Endothelial cell of umbilical vein (primary cell): Measurements from ENCODE around the gene CTDSPL. TPM values are rescaled to one million over a fixed set of nuclear protein-coding genes. Genes with fewer than 3 reads are reported as not detected.

Experiments
- BruUV-seq: library from RNA; stranded (reverse); fragments of 400-500 nt; replicated peaks from 2 replicates; lab custom pipeline; 2021; lab: Mats Ljungman, UMichigan
- CTCF ChIA-PET: fragments of 300-600, 350-600 bp; sonication (Branson Sonifier 250); formaldehyde crosslinking; loops from one replicate; lab custom pipeline; 2021; ENCODE audit warnings: antibody characterized with exemption, inconsistent platforms; lab: Charles Lee
- POLR2A ChIA-PET: fragments of 300-600, 350-600 bp; sonication (Branson Sonifier 250); formaldehyde crosslinking; loops from one replicate; lab custom pipeline; 2021; ENCODE audit warnings: antibody characterized with exemption, inconsistent platforms; lab: Charles Lee
- DNase-seq: peaks from one replicate; pipeline ENCODE4 v3.0.0-alpha.2; 2011; ENCODE audit warnings: low read depth, low spot score
- FAIRE-seq: peaks from 2 replicates; lab custom pipeline; 2011; peaks lifted over from hg19 to GRCh38; lab: Jason Lieb, UNC
- H2AFZ ChIP-seq: 2 replicates; pipeline ENCODE4 v1.6.0; 2012; ENCODE audit warnings: low read depth, low read length, control low read depth, inconsistent platforms
- H3K27ac ChIP-seq: 2 replicates; pipeline ENCODE4 v1.5.1; 2011; ENCODE audit warnings: low read depth, mild to moderate bottlenecking, control low read depth, low read length, moderate library complexity; ENCODE audit not compliant: insufficient read depth
- H3K27me3 ChIP-seq, 2 experiments: 2 replicates each; pipeline versions ENCODE4 v1.6.0 to v1.6.1; 2011; ENCODE audit warnings: low read length in 2 of 2, mixed read lengths in 1 of 2; ENCODE audit not compliant: control insufficient read depth in 2 of 2, insufficient read depth in 2 of 2
- H3K36me3 ChIP-seq, 2 experiments: 2 replicates in 1 of 2; 3 replicates in 1 of 2; pipeline ENCODE4 v1.5.1; 2011; ENCODE audit warnings: low read length in 2 of 2, mild to moderate bottlenecking in 1 of 2, moderate library complexity in 1 of 2; ENCODE audit not compliant: control insufficient read depth in 2 of 2, insufficient read depth in 2 of 2; ENCODE audit errors: extremely low read depth in 1 of 2
- H3K4me1 ChIP-seq: 3 replicates; pipeline ENCODE4 v1.5.1; 2011; ENCODE audit warnings: mild to moderate bottlenecking, low read length; ENCODE audit not compliant: control insufficient read depth, insufficient read depth; ENCODE audit errors: extremely low read depth
- H3K4me2 ChIP-seq: 2 replicates; pipeline ENCODE4 v1.6.1; 2011; ENCODE audit warnings: low read length, control low read depth, mixed read lengths; ENCODE audit not compliant: insufficient read depth
- H3K4me3 ChIP-seq, 3 experiments: fragments of 200-600 bp in 1 of 3; sonication (generic), shearing (Covaris generic) in 1 of 3; replicated peaks in 1 of 3; 2 replicates each; pipeline ENCODE4 v1.5.1; 2011 to 2016; ENCODE audit warnings: control low read depth in 3 of 3, low read length in 3 of 3, mild to moderate bottlenecking in 2 of 3, inconsistent platforms in 1 of 3, low read depth in 1 of 3, moderate library complexity in 1 of 3; ENCODE audit not compliant: insufficient read depth in 1 of 3
- H3K79me2 ChIP-seq: 2 replicates; pipeline ENCODE4 v1.6.0; 2012; ENCODE audit warnings: low read length, inconsistent platforms; ENCODE audit not compliant: control insufficient read depth, insufficient read depth
- H3K9ac ChIP-seq: replicated peaks from 2 replicates; pipeline ENCODE3; 2011; ENCODE audit warnings: low read length, control low read depth; ENCODE audit not compliant: insufficient read depth; ENCODE audit errors: extremely low read depth
- H3K9me1 ChIP-seq: replicated peaks from 3 replicates; pipeline ENCODE4 v1.6.0; 2011; ENCODE audit warnings: mild to moderate bottlenecking, low read length; ENCODE audit not compliant: control insufficient read depth, insufficient read depth; ENCODE audit errors: extremely low read depth
- H3K9me3 ChIP-seq: replicated peaks from 2 replicates; pipeline ENCODE4 v1.5.1; 2012; ENCODE audit warnings: low read length, inconsistent platforms; ENCODE audit not compliant: control insufficient read depth, insufficient read depth
- H4K20me1 ChIP-seq: replicated peaks from 2 replicates; pipeline ENCODE3; 2011; ENCODE audit warnings: mild to moderate bottlenecking, low read length; ENCODE audit not compliant: control insufficient read depth, insufficient read depth; ENCODE audit errors: extremely low read depth
- EZH2 ChIP-seq: IDR thresholded peaks from 2 replicates; pipeline ENCODE4 v1.6.1; 2012; ENCODE audit warnings: borderline replicate concordance, low read depth, mild to moderate bottlenecking, moderate library complexity, low read length, inconsistent platforms; ENCODE audit not compliant: severe bottlenecking
- FOS ChIP-seq: IDR thresholded peaks from 2 replicates; pipeline ENCODE4 v1.6.1; 2011; ENCODE audit warnings: mild to moderate bottlenecking, low read length, moderate library complexity, borderline replicate concordance; ENCODE audit not compliant: insufficient read depth
- GATA2 ChIP-seq: IDR thresholded peaks from 2 replicates; pipeline ENCODE4 v1.7.0; 2011; ENCODE audit warnings: low read depth, mild to moderate bottlenecking, moderate library complexity, mixed read lengths, low read length; ENCODE audit not compliant: insufficient read length, insufficient read depth
- JUN ChIP-seq: IDR thresholded peaks from 2 replicates; pipeline ENCODE4 v1.6.1; 2011; ENCODE audit warnings: borderline replicate concordance, low read depth; ENCODE audit not compliant: insufficient read length, insufficient read depth
- MYC ChIP-seq: IDR thresholded peaks from one replicate; pipeline ENCODE4 v1.6.1; 2011; ENCODE audit warnings: mild to moderate bottlenecking, low read depth, low read length
- POLR2A ChIP-seq: IDR thresholded peaks from 2 replicates; pipeline ENCODE4 v1.6.1; 2012; ENCODE audit warnings: low read depth, mild to moderate bottlenecking, control low read depth, low read length
- POLR2AphosphoS5 ChIP-seq: IDR thresholded peaks from 2 replicates; pipeline ENCODE4 v1.6.1; 2012; ENCODE audit warnings: low read depth, mild to moderate bottlenecking, control low read depth, low read length, moderate library complexity; ENCODE audit not compliant: insufficient read depth
- dilution Hi-C: fragments of 300-500 bp; cut with MboI; formaldehyde crosslinking; loops from one replicate; pipeline ENCODE4 v1.15.0; 2019; ENCODE audit warnings: low sequenced_read_pairs; ENCODE audit not compliant: extremely low pct_ligation_motif_present
- intact Hi-C: fragments of 100-400 bp; cut with micrococcal nuclease; formaldehyde crosslinking; loops from one replicate; pipeline ENCODE4 v1.10.0; 2022
- polyA plus RNA-seq, 4 experiments: library from polyadenylated mRNA; depleted of rRNA in 3 of 4; stranded (reverse) in 3 of 4; unstranded in 1 of 4; fragments of >200 nt; gene quantifications; 2 replicates each; pipeline versions ENCODE4 v1.2.1 to v1.2.3, GENCODE V29; 2011 to 2012; ENCODE audit warnings: missing spikeins in 1 of 4
- total RNA-seq: library from RNA; stranded (reverse); gene quantifications from 2 replicates; pipeline ENCODE4 v1.2.3, GENCODE V29; 2021
- TF ChIP-seq, protein P1 (sequence below), 2 donors: IDR thresholded peaks; 1 replicate in 1 of 2; 2 replicates in 1 of 2; pipeline ENCODE4 v1.5.1; 2011; ENCODE audit warnings: low read length in 2 of 2, mild to moderate bottlenecking in 2 of 2, moderate library complexity in 2 of 2, control low read depth in 1 of 2, inconsistent platforms in 1 of 2, low read depth in 1 of 2; ENCODE audit not compliant: insufficient read depth in 1 of 2; ENCODE audit errors: extremely low read depth in 1 of 2
- TF ChIP-seq, protein P2 (sequence below): IDR thresholded peaks from 2 replicates; pipeline ENCODE4 v1.6.1; 2011; ENCODE audit not compliant: insufficient read depth, insufficient read length

Gene CTDSPL
- total and polyA plus RNA-seq, 2 donors (not counting 3 experiments of a cell fraction or from before 2014, with no cell fraction given): 30.1 to 43.2 TPM

DNA sequence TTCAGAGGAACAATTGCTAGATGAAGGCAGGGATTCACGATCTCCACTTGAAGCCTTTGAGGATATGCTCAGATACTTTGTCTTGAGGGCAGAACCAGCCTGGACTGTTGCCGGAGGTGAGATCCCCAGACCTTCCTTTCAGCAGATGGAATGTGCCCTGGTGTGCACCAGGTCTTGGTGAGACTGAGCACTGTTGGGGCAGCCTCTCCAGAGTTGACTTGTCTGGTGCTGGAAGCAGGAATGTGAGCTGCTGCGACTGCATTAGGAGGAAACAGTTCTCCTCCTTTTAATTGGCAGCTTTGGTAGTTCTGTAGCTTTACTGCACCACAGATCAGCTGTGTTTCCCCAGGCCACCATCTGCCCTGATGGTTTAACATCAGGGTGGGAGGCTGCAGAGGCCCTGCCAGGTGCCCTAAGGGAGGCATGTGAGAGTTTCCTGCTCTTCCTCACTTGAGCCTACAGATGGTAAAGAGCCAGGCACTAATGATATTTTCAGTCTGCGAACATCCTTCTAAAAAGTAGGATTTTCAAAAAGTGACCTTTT is 58.5 kb downstream of the CTDSPL start:
- ChIA-PET CTCF (interaction anchor here (1.3 to 1.6 kb wide), 2 partner anchors 37 to 64 kb away, joined by 3 to 4 read pairs; no protein-coding TSS in a partner anchor), POLR2A (no interaction called here)
- Histone ChIP-seq H3K27ac (no peak overlapping the region), H4K20me1 (no peaks in the 10 kb centered on the region), H3K79me2 (no peaks in the 10 kb centered on the region), H3K9me1 (no peaks in the 10 kb centered on the region), H2AFZ (no peak overlapping the region), H3K27me3 (no peaks in the 10 kb centered on the region), H3K4me3 (no peak overlapping the region), H3K4me2 (no peak overlapping the region), H3K36me3 (peaks cover 0 to 3% of the 10 kb centered on the region in 2 experiments), H3K9ac (no peak overlapping the region), H3K9me3 (no peaks in the 10 kb centered on the region), H3K4me1 (peaks cover 2% of the 10 kb centered on the region)
- DNase-seq (no peak), FAIRE-seq (no peak)
- intact Hi-C loops (no loop called here), dilution Hi-C loops (no loop called here)
- BruUV-seq: no TSS peak
- TF ChIP-seq POLR2A (no peak), GATA2 (no peak), MYC (no peak), POLR2AphosphoS5 (no peak), FOS (no peak), EZH2 (no peak), JUN (no peak)
- TF ChIP-seq, protein P1, sequence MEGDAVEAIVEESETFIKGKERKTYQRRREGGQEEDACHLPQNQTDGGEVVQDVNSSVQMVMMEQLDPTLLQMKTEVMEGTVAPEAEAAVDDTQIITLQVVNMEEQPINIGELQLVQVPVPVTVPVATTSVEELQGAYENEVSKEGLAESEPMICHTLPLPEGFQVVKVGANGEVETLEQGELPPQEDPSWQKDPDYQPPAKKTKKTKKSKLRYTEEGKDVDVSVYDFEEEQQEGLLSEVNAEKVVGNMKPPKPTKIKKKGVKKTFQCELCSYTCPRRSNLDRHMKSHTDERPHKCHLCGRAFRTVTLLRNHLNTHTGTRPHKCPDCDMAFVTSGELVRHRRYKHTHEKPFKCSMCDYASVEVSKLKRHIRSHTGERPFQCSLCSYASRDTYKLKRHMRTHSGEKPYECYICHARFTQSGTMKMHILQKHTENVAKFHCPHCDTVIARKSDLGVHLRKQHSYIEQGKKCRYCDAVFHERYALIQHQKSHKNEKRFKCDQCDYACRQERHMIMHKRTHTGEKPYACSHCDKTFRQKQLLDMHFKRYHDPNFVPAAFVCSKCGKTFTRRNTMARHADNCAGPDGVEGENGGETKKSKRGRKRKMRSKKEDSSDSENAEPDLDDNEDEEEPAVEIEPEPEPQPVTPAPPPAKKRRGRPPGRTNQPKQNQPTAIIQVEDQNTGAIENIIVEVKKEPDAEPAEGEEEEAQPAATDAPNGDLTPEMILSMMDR (IDR thresholded peaks at IDR 0.05; ENCODE audit: extremely low read depth in 1 of 2, insufficient read depth in 1 of 2, low read depth in 1 of 2, low read length in 2 of 2): no peak
- TF ChIP-seq, protein P2, sequence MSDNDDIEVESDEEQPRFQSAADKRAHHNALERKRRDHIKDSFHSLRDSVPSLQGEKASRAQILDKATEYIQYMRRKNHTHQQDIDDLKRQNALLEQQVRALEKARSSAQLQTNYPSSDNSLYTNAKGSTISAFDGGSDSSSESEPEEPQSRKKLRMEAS: no peak
